Liver (tissue), 3 donors: ENCODE data around the gene NAV2.

Experiments
- SP1 ChIP-seq: IDR thresholded peaks from 2 replicates; pipeline ENCODE4 v1.6.1; 2018; ENCODE audit warnings: antibody characterized with exemption, mild to moderate bottlenecking
- TF ChIP-seq, protein P1 (sequence below): IDR thresholded peaks from 2 replicates; pipeline ENCODE4 v1.6.1; 2016; ENCODE audit warnings: antibody characterized with exemption
- TF ChIP-seq, protein P2 (sequence below): fragments of 150-350 bp; IDR thresholded peaks from 2 replicates; pipeline ENCODE4 v1.5.1; 2017; ENCODE audit warnings: improper control_type of control experiment, low read depth, low read length; ENCODE audit not compliant: missing input control
- donor health status: healthy.
- donor health status: healthy.

DNA sequence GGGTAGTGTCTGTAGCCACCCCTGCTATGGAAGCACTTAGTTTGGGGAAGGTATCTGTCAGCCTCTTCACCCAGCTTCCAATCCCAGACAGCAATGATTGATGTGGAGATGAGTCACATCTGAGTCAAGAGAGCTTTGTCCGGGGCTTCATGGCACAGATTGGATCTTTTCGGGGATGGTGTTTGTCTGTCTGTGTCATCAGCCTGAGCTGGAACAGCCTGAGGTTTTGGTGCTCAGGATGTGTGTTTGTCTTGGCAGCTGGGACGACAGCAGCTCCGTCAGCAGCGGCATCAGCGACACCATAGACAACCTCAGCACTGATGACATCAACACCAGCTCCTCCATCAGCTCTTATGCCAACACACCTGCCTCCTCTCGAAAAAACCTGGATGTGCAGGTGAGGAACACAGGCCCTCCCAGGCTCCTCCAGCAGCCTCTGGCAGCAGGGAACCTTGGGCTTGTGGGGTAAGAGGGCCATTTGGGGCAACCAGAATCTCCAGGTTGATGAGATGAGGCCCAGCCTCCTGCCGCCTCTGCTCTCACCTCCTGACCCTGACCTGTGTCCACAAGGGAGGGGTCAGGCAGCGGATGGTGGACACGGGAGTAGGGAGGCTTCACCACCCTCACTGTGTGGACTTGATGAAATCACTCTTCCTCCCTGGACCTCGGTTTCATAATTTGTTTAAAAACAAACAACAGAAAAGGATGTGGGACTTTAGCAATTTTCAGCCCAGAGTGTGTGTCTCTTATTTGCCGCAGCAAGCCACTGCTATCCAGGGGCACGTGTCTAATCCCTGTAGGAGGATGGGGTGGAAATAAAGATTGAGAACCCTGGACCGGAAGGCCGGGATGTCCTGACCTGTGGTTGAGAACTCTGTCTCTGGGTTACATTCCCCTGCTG is 323.3 kb downstream of the NAV2 start:
- TF ChIP-seq, protein P1, sequence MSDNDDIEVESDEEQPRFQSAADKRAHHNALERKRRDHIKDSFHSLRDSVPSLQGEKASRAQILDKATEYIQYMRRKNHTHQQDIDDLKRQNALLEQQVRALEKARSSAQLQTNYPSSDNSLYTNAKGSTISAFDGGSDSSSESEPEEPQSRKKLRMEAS = peak; percentile 90
- TF ChIP-seq, protein P2, sequence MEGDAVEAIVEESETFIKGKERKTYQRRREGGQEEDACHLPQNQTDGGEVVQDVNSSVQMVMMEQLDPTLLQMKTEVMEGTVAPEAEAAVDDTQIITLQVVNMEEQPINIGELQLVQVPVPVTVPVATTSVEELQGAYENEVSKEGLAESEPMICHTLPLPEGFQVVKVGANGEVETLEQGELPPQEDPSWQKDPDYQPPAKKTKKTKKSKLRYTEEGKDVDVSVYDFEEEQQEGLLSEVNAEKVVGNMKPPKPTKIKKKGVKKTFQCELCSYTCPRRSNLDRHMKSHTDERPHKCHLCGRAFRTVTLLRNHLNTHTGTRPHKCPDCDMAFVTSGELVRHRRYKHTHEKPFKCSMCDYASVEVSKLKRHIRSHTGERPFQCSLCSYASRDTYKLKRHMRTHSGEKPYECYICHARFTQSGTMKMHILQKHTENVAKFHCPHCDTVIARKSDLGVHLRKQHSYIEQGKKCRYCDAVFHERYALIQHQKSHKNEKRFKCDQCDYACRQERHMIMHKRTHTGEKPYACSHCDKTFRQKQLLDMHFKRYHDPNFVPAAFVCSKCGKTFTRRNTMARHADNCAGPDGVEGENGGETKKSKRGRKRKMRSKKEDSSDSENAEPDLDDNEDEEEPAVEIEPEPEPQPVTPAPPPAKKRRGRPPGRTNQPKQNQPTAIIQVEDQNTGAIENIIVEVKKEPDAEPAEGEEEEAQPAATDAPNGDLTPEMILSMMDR = no peak
- TF ChIP-seq SP1 = peak; percentile 91
